Endodermal cell (in vitro differentiated cells): ENCODE results near the gene RYR2. TPM values are rescaled to one million over a fixed set of nuclear protein-coding genes. Genes with fewer than 3 reads are reported as not detected.

Experiments used
- DNase-seq: peaks from one replicate; pipeline ENCODE4 v3.0.0-alpha.2; 2017
- H3K27ac ChIP-seq: 2 replicates; pipeline ENCODE4 v1.5.1; 2013; ENCODE audit warnings: mild to moderate bottlenecking, low read depth, low read length, moderate library complexity
- H3K27me3 ChIP-seq: 2 replicates; pipeline ENCODE4 v1.6.1; 2013; ENCODE audit warnings: mild to moderate bottlenecking, low read length, moderate library complexity; ENCODE audit not compliant: insufficient read depth, control insufficient read depth, poor library complexity, severe bottlenecking
- H3K36me3 ChIP-seq: 2 replicates; pipeline ENCODE4 v1.7.0; 2013; ENCODE audit warnings: mild to moderate bottlenecking, low read length, moderate library complexity; ENCODE audit not compliant: control insufficient read depth, insufficient read depth
- H3K4me1 ChIP-seq: one replicate; pipeline ENCODE4 v1.7.0; 2013; ENCODE audit warnings: low read length; ENCODE audit not compliant: control insufficient read depth, insufficient read depth
- H3K4me3 ChIP-seq: 2 replicates; pipeline ENCODE4 v1.5.1; 2013; ENCODE audit warnings: mild to moderate bottlenecking, low read length, moderate library complexity
- H3K9ac ChIP-seq: 2 replicates; pipeline ENCODE4 v1.6.1; 2013; ENCODE audit warnings: mild to moderate bottlenecking, low read length, moderate library complexity; ENCODE audit not compliant: poor library complexity, severe bottlenecking; ENCODE audit errors: extremely low read depth
- H3K9me3 ChIP-seq: 2 replicates; pipeline ENCODE4 v1.6.1; 2013; ENCODE audit warnings: mild to moderate bottlenecking, low read length, moderate library complexity; ENCODE audit not compliant: control insufficient read depth
- H3K27ac Mint-ChIP-seq: 2 replicates; pipeline ENCODE4 v1.8.0; 2020; ENCODE audit warnings: mixed read lengths
- H3K27me3 Mint-ChIP-seq: 2 replicates; pipeline ENCODE4 v1.8.0; 2021; ENCODE audit warnings: mild to moderate bottlenecking, mixed read lengths; ENCODE audit not compliant: insufficient read depth
- H3K36me3 Mint-ChIP-seq: 2 replicates; pipeline ENCODE4 v1.8.0; 2020; ENCODE audit warnings: low read depth, mixed read lengths
- H3K4me1 Mint-ChIP-seq: 2 replicates; pipeline ENCODE4 v1.8.0; 2020; ENCODE audit warnings: mixed read lengths
- H3K4me3 Mint-ChIP-seq: 2 replicates; pipeline ENCODE4 v1.8.0; 2020; ENCODE audit warnings: mild to moderate bottlenecking, moderate library complexity, mixed read lengths
- H3K9me3 Mint-ChIP-seq: 2 replicates; pipeline ENCODE4 v1.8.0; 2020; ENCODE audit warnings: mild to moderate bottlenecking, mixed read lengths
- WGBS, 2 experiments: methylation state at CpG; one replicate each; pipeline versions ENCODE4 v1.1.5 to v1.1.7; 2013; ENCODE audit warnings: missing lambda C conversion rate in 2 of 2, mixed read lengths in 1 of 2; ENCODE audit not compliant: insufficient coverage in 1 of 2, insufficient read length in 1 of 2; 5-methylcytosine and 5-hydroxymethylcytosine counted together
- total RNA-seq, 2 donors: library from RNA; stranded (reverse); fragmentation: NEBNext Ultra II Directional in 1 of 2; extraction: Animal tissue kit (Norgen Biotek cat#: 25700) in 1 of 2; gene quantifications; 2 replicates in 1 of 2; 3 replicates in 1 of 2; pipeline ENCODE4 v1.2.1, GENCODE V29; 2021
- TF ChIP-seq, protein P1 (sequence below): fragments of 200-600 bp; sonication (generic); conservative IDR thresholded peaks from 2 replicates; pipeline ENCODE4 v1.5.0; 2021; ENCODE audit warnings: antibody characterized with exemption, mild to moderate bottlenecking

RYR2 gene
- total RNA-seq, 2 donors from 2014 or later = 0.95 to 2.4 TPM

DNA sequence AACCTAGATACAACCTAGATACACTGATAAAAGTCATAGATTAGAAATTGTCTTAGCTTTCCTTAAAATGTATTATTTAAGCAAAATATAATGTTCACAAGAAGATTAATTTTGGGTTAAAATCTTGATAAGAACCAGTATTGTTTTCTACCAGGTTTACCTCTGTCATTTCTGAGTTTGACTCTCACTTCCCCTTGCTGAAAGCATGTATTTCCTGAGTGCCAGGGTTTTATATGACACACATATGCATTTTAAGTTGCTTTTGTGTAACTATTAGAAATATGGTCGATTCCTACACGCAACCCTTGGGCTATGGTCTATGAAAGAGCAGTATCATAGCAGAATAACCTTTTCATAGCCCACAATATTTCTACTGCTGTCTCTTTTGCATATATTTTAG, 497.1 kb downstream of the RYR2 start:
- WGBS, 2 experiments = 100% methylated on average over 2 of the region's 2 CpGs; no CpG with 5 or more reads in 1 of the 2 experiments

DNA sequence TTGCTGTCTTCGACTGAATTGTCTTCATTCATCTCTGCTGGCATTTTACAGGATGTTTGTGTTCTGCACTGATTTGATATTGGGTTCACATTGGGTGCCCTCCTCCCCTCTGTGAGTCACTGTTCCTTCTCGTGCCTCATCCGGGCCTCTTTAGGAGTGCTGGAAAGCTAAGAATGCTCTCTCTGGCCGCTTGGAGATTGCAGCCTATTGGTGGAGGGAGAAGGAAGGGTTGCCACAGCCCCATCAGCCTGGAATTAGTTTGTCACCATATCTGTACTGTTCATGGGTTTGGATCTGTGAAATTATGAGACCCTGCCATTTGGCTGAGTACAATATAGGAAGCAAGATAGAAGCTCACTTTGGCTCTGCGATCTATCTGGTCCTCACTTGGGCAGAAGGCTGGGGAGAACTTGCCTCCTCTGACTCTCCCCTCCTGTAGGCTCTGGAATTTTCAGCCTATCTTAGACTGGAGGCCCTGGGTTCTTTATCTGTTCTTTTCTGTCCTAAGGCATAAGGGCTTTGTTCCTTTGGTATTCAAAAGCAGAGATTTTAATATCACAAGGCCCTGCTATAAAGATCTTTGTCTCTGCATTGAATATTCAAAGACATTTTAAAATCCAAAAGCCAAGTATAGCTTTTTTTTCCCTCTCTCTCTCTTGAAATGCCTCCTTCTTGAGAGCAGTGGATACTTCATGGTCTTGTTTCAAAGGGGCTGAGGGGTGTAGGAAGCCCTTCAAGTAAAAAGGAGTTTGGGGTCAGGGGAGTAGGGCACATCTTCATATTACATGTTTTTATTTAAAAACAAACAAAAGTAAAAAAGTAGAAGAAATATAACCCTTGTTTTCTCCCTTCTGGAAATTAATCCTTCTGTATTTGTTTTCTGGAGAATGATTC, 500.8 kb downstream of the RYR2 start:
- Mint-ChIP-seq H3K27ac (peak overlapping the region; percentile 33), H3K36me3 (no peaks in the 10 kb centered on the region), H3K4me3 (no peak overlapping the region), H3K27me3 (no peaks in the 10 kb centered on the region), H3K9me3 (no peaks in the 10 kb centered on the region), H3K4me1 (peaks cover 12% of the 10 kb centered on the region)
- no peaks in the 10 kb centered on the region for H3K9me3 ChIP-seq
- 69 to 73% methylated on average over 3 to 5 of the region's 5 CpGs for WGBS, 2 experiments
- H3K9ac ChIP-seq = no peak overlapping the region
- TF ChIP-seq, protein P1, sequence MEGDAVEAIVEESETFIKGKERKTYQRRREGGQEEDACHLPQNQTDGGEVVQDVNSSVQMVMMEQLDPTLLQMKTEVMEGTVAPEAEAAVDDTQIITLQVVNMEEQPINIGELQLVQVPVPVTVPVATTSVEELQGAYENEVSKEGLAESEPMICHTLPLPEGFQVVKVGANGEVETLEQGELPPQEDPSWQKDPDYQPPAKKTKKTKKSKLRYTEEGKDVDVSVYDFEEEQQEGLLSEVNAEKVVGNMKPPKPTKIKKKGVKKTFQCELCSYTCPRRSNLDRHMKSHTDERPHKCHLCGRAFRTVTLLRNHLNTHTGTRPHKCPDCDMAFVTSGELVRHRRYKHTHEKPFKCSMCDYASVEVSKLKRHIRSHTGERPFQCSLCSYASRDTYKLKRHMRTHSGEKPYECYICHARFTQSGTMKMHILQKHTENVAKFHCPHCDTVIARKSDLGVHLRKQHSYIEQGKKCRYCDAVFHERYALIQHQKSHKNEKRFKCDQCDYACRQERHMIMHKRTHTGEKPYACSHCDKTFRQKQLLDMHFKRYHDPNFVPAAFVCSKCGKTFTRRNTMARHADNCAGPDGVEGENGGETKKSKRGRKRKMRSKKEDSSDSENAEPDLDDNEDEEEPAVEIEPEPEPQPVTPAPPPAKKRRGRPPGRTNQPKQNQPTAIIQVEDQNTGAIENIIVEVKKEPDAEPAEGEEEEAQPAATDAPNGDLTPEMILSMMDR = no peak
- H3K36me3 ChIP-seq = no peaks in the 10 kb centered on the region
- peak; percentile 66 for DNase-seq
- no peak overlapping the region for H3K4me3 ChIP-seq
- H3K27ac ChIP-seq = no peak overlapping the region
- H3K27me3 ChIP-seq = no peaks in the 10 kb centered on the region
- H3K4me1 ChIP-seq = no peaks in the 10 kb centered on the region

More for the DNA sequence above, 497.1 kb downstream of the RYR2 start:
- Mint-ChIP-seq H3K9me3 (peaks cover 3% of the 10 kb centered on the region), H3K27me3 (no peaks in the 10 kb centered on the region), H3K27ac (no peak overlapping the region), H3K4me1 (peaks cover 12% of the 10 kb centered on the region), H3K4me3 (no peak overlapping the region), H3K36me3 (no peaks in the 10 kb centered on the region)
- H3K9me3 ChIP-seq = no peaks in the 10 kb centered on the region
- no peaks in the 10 kb centered on the region for H3K4me1 ChIP-seq
- TF ChIP-seq, protein P1 = no peak
- H3K4me3 ChIP-seq = no peak overlapping the region
- H3K27me3 ChIP-seq = no peaks in the 10 kb centered on the region
- no peak overlapping the region for H3K27ac ChIP-seq
- H3K36me3 ChIP-seq = no peaks in the 10 kb centered on the region
- no peak overlapping the region for H3K9ac ChIP-seq
- DNase-seq = no peak

DNA sequence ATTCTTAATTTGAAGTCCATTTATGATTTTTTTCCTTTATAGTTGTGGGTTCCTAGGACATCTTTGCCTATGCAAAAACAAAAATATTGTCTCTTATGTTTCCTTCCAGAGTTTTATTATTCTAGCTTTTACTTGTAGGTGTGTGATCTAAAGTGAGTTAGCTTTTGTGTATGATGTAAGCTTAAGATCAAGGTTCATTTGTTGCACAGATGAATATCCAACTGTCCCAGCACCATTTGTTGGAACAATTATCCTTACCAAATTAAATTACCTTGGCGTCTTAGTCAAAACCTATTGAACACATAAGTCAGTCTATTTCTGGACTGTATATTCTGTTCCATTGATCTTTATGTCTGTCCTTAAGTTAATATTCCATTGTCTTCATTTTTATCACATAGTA, 511.1 kb downstream of the RYR2 start:
- no peaks in the 10 kb centered on the region for H3K36me3 ChIP-seq
- WGBS, 2 experiments = 91 to 100% methylated on average over 1 of the region's 1 CpG
- no peaks in the 10 kb centered on the region for H3K4me1 ChIP-seq
- Mint-ChIP-seq H3K9me3 (no peaks in the 10 kb centered on the region), H3K27me3 (no peaks in the 10 kb centered on the region), H3K4me3 (no peak overlapping the region), H3K4me1 (no peaks in the 10 kb centered on the region), H3K27ac (no peak overlapping the region), H3K36me3 (no peaks in the 10 kb centered on the region)
- no peak for DNase-seq
- no peak overlapping the region for H3K4me3 ChIP-seq
- TF ChIP-seq, protein P1 = no peak
- H3K9ac ChIP-seq = no peak overlapping the region
- H3K27ac ChIP-seq = no peak overlapping the region
- H3K9me3 ChIP-seq = no peaks in the 10 kb centered on the region
- no peaks in the 10 kb centered on the region for H3K27me3 ChIP-seq
